NCI-H345 treated with DMSO at 0.1 percent for 48 hours (cell line): ENCODE measurements around the gene BANP.
"Not testable (repeated sequence)": the region's sequence is repeated elsewhere in the genome, so short reads cannot be mapped to it uniquely, and the experiment has no call there.

Source experiments
- DNase-seq: peaks from one replicate; lab custom pipeline; 2025; ENCODE audit not compliant: unreplicated experiment; lab: John Stamatoyannopoulos, UW

Gene BANP

DNA sequence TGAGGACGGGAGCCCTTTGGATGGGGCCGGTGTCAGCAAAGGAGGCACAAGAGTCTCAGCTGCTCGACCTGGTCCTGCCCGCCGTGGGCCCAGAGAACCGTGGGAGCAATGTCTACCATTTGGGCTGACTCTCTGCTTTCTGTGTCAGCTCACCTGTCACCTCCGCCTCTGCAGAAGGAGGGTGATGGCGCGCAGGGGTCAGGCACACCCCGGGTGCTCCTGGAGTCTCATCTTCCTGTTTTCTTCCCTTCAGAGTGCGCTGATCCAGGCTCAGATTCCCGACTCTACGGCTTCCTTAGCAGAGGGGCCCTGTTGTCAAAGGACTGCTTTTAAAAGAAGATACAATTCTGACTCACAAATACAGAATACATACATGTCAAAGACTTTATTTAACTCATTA, 167.1 kb downstream of the BANP start:
- no peak for DNase-seq

DNA sequence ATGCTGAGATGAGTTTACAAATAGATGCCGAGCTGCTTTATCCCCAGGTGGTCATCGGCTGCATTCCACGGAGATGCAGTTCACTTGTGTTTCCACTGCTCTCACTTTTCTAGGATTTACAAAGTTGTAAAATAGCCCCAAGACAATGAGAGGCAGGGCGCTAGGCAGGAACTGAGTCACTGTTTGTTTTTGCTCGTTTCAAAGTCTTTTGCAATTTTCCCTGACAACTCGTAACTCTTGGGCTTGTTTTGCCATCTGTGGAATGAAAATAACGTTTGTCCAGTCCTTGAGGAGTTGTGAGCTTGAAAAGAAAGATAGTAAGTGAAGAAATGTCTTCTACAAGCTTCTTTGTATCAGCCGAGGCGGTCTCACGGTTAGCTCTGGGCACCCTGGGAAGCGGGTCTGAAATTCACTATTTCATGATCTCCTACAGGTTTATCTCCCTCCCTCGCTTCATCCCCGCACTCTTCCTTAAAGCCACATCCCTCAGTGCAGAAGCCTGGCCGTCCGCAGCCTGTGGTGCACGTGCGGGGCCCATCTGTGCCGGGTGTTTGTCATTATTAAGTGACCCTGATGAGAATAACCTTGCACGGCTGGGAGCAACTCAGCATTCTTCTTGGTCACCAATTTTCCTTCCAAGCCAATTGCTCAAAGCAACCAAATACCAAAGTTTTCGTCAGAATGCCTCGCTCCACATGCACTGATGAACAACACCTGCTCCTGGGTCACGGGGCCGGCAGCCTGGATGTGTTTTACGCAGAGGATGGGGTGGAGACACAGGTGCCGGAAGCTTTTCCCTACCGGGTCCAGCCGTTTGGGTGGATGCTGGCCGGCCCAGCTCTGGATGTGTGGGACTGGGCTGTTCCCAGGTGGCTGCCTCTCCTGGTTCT, 167.9 kb downstream of the BANP start:
- DNase-seq = not testable (repeated sequence)

DNA sequence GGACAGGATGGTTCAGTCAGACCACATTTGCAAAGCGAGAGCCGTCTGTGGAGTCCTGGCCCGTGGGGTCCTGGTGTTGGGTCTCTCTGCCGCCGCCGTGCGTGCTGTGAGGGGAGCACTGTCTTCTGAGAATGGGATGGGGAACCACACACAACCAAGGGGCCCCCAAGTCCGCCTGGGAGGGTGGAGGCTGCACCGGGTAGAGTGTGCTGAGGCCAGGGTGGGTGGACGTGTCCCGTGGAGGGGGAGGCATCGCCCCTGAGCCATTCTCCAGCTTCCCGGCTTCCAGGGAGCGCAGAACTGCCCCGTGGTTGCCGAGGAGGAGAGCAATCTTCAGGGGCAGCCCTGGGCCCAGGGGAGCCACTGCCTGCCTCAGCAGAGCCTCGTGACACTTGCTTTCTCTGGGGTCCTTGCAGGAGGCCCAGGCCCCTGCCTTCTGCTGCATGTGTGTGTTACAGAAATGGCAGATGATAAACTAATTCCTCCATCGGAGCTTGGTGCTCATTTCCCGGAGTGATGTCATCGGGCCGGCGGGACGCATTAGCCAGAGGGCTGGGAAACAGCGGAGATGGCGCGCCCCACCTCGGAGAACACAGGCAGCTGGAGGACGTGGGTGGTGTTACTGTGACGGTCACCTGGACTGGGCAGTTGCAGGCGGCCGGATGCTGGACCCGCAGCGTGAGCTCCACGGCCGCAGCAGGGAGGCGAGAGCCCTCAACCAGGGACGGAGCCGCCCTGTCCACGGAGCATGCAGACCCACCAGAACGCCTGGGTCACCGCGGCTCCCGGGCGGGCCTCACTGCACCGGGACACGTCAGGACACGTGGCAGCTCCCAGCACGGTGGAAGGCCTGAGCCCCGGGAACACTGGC, 168.9 kb downstream of the BANP start:
- DNase-seq = not testable (repeated sequence)

DNA sequence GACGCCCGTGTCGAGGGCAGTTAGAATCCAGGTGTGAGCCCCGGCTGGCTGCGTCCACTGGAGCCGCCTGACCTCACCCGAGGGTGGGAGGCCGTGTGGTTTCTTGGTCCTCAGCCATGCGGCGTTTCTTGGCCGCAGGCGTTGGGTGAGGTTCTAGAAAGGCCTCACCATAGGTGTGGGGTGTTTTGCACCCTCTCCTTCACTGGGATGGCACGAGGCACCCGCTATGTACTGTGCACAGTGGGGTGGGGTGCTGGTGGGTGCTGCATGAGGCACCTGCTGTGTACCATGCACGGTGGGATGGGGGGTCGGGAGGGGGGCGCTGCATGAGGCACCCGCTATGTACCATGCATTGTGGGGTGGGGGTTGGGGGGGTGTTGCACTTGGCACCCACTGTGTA, 169.6 kb downstream of the BANP start:
- DNase-seq = no peak

DNA sequence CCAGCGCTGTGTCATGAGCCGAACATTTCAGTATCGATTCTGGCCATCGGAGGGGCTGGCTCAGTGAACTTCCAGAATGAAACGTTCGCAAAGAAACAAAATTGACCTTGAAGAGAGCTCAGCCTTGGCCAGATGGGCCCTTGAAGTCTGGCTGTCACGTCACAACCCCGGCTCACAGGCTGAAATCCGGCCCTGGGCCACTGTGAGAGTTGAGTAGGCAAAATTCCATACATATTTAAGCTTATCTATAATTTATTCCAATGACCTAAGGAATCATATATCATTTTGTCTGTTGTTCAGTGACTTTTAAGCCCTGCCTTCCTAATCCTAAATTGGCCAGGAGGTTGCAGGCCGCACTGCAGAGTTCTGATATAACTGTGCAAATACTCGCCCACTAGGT, 170.2 kb downstream of the BANP start:
- DNase-seq = not testable (repeated sequence)

DNA sequence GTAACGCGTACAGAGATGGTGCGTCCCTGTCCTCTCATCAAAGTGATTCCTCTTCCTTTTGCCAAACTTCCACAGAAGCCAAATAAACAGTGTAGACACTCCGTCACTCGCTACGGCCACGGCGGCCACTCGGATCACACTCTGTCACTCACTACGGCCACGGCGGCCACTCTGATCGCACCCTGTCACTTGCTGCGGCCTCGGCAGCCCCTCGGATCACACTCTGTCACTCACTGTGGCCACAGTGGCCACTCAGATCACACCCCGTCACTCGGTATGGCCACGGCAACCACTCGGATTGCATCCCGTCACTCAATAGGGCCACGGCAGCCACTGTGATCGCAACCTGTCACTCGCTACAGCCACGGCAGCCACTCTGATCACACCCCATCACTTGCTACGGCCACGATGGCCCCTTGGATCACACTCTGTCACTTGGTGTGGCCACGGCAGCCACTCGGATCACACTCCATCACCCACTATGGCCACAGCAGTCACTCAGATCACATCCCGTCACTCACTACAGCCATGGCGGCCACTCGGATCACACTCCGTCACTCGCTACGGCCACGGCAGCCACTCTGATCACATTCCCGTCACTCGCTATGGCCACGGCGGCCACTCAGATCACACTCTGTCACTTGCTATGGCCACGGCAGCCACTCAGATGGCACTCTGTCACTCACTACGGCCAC, 170.8 kb downstream of the BANP start:
- DNase-seq = no peak
